ENCODE measurements around the gene ARHGDIB. TPM values are rescaled to one million over a fixed set of nuclear protein-coding genes. Genes with fewer than 3 reads are reported as not detected.

Gene ARHGDIB
- total and polyA plus RNA-seq, 2 experiments from 2014 or later = 0.89 TPM; not detected in 1

GRCh38 chr12:14999695-15000365, 38.4 kb upstream of the ARHGDIB start:
- no peak overlapping the region for H3K27ac Mint-ChIP-seq
- Histone ChIP-seq H3K27me3 (ENCODE audit: insufficient read depth) (no peaks in the 10 kb centered on the region), H3K4me3 (no peak overlapping the region), H3F3A (replicated peaks; ENCODE audit: low read depth) (no peaks in the 10 kb centered on the region), H3K9me2 (ENCODE audit: insufficient read depth) (no peaks in the 10 kb centered on the region), H3K4me1 (ENCODE audit: insufficient read depth) (peaks cover 5% of the 10 kb centered on the region; the same call in 1 of the 2 replicates), H2AFZ (no peak overlapping the region), H3K27ac (ENCODE audit: low read depth) (no peak overlapping the region), H4K20me1 (replicated peaks; ENCODE audit: insufficient read depth) (no peaks in the 10 kb centered on the region), H3K4me2 (no peak overlapping the region), H3K79me2 (replicated peaks; ENCODE audit: insufficient read depth) (no peaks in the 10 kb centered on the region), H3K36me3 (ENCODE audit: insufficient read depth) (no peaks in the 10 kb centered on the region)
- DNase-seq (ENCODE audit: low spot score) = no peak
- H3K4me3 Mint-ChIP-seq = no peak overlapping the region
- peaks cover 11% of the 10 kb centered on the region; the same call in 2 of the 3 replicates for H3K4me1 Mint-ChIP-seq
- no peaks in the 10 kb centered on the region for H3K36me3 Mint-ChIP-seq (ENCODE audit: low read depth)
- H3K9me3 Mint-ChIP-seq = no peaks in the 10 kb centered on the region
- no peak for TF ChIP-seq NANOG (IDR thresholded peaks at IDR 0.05; ENCODE audit: borderline replicate concordance)
- no peak for TF ChIP-seq ETS1 (IDR thresholded peaks at IDR 0.05)
- no peak for TF ChIP-seq EZH2 (IDR thresholded peaks at IDR 0.05; ENCODE audit: low read depth, unreplicated experiment)
- no peak for TF ChIP-seq POLR2AphosphoS5 (IDR thresholded peaks at IDR 0.05; ENCODE audit: low read depth)
- TF ChIP-seq CTCF (conservative IDR thresholded peaks at IDR 0.05; ENCODE audit: low read depth in 2 of 2) = no peak
- no peak for TF ChIP-seq REST (IDR thresholded peaks at IDR 0.05; ENCODE audit: unreplicated experiment)
- TF ChIP-seq ZNF462 (CRISPR knock-in tag; IDR thresholded peaks at IDR 0.05) = no peak
- TF ChIP-seq CREB1 (CRISPR knock-in tag; IDR thresholded peaks at IDR 0.05; ENCODE audit: low read depth) = no peak
- no peak for TF ChIP-seq JUNB (IDR thresholded peaks at IDR 0.05; ENCODE audit: unreplicated experiment)
- TF ChIP-seq STAT1 (IDR thresholded peaks at IDR 0.05; ENCODE audit: unreplicated experiment) = no peak
- TF ChIP-seq ZNF331 (CRISPR knock-in tag; IDR thresholded peaks at IDR 0.05; ENCODE audit: low read depth) = no peak
- TF ChIP-seq EZH2phosphoT487 (IDR thresholded peaks at IDR 0.05; ENCODE audit: unreplicated experiment) = no peak
- TF ChIP-seq ZNF114 (CRISPR knock-in tag; IDR thresholded peaks at IDR 0.05) = no peak
- H3K27me3 Mint-ChIP-seq (ENCODE audit: insufficient read depth, low read depth, poor library complexity) = no peaks in the 10 kb centered on the region
- no peak for ATAC-seq
